ENCODE results near the gene SEPTIN1.
A peak's percentile ranks its signal among the peaks of the same experiment; 100 is the strongest.

The SEPTIN1 gene

DNA sequence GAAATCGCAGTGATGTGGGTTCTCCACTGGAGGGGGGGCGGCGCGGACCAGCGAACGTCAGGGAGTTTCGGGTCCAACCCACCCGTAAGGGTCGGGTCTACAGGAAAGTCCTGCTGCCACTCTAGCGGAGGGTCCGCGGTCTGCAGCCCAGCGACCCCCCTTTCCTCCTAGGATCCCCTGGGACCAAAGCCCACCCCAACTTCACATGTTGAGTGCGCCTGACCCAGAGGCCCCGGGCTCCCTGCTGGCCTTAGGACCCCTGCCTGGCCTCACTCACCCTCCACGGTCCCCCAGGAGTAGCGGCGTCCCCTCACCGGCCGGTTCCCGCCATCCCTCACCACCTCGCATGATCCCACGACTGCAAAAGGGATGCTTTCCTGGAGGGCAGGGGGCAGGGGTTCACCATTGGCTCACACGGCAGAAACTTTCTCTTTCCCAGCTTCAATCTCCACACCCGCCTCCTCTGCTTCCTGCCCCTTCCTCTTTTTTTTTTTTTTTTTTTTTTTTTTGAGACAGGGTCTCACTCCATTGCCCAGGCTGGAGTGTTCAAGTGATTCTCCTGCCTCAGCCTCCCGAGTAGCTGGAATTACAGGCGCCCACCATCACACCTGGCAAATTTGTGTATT, 3.1 kb downstream of the SEPTIN1 start:
- TF ChIP-seq, protein P1, sequence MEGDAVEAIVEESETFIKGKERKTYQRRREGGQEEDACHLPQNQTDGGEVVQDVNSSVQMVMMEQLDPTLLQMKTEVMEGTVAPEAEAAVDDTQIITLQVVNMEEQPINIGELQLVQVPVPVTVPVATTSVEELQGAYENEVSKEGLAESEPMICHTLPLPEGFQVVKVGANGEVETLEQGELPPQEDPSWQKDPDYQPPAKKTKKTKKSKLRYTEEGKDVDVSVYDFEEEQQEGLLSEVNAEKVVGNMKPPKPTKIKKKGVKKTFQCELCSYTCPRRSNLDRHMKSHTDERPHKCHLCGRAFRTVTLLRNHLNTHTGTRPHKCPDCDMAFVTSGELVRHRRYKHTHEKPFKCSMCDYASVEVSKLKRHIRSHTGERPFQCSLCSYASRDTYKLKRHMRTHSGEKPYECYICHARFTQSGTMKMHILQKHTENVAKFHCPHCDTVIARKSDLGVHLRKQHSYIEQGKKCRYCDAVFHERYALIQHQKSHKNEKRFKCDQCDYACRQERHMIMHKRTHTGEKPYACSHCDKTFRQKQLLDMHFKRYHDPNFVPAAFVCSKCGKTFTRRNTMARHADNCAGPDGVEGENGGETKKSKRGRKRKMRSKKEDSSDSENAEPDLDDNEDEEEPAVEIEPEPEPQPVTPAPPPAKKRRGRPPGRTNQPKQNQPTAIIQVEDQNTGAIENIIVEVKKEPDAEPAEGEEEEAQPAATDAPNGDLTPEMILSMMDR (IDR thresholded peaks at IDR 0.05; ENCODE audit: control insufficient read depth, extremely low read depth, insufficient read depth) = no peak
- DNase-seq (ENCODE audit: low read depth) = no peak
- H3K4me3 ChIP-seq (ENCODE audit: low read depth, low read length) = peak overlapping the region; percentile 80

DNA sequence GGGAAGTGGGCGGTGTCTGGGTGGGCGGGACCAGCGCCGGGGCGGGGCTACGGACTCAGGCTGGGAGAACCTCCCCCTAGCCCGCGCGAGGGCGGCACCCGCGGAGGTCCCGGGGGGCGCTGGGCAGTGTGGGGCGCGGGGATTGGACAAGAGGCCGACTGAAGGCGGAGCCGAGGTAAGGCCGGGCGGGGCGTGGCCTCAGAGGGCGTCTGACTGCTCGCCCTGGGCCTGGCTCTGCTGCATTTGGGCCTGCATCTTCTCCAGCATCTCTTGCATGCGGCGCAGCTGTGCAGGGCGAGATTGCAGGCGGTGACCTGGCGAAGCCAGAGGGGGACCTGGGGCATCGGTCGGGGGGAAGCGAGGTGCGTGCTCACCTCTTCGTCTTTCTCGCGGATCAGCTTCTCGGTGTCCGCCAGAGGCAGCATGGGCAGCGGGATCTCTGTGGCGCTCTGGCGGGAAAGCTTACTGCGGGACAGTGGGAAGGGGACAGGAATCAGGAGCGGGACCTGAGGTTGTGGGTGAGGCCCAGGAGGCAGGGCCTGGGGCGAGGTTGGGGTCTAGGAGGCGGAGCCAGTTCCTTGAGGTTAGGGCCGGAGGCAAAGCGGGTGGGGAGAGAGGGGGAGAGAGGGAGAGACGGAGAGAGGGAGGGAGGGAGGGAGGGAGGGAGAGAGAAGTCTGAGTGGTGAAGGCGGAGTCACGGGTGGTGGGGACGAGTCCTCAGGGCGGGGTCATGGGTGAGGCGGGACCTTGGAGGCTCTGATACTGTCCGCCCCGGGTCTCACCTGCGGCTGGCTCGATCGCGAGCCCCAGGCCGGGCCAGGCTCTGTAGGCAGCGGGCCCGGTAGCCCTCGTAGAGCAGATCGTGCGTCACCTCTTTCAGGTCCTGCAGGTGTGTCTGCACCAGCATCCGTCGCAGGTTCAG, 3.9 kb downstream of the SEPTIN1 start:
- peak; percentile 89 for DNase-seq (ENCODE audit: low read depth)
- peak overlapping the region; percentile 80 for H3K4me3 ChIP-seq (ENCODE audit: low read depth, low read length)
- TF ChIP-seq, protein P1 (IDR thresholded peaks at IDR 0.05; ENCODE audit: control insufficient read depth, extremely low read depth, insufficient read depth) = no peak

DNA sequence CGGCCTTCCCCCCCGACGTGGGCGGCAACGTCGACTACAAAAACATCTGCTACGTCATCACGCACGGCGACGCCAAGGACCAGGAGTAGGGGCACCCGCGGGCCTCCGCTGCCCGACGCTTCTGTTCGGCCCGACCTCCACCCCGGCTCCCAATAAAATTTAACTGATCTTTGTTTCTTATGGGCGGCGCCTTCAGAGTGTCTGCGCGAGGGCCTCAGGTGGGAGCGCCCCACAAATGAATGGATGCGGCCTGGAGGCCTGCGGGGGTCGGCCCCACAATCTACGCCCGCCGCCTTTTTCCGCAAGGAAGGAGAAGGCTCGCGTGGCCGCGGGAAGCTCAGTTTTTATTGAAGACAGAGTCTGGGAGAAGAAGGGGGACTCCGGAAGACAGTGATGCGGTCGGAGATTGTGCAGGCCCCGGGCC, 4.5 kb downstream of the SEPTIN1 start:
- DNase-seq (ENCODE audit: low read depth) = peak; percentile 64
- TF ChIP-seq, protein P1 (IDR thresholded peaks at IDR 0.05; ENCODE audit: control insufficient read depth, extremely low read depth, insufficient read depth) = no peak
- H3K4me3 ChIP-seq (ENCODE audit: low read depth, low read length) = peak overlapping the region; percentile 80

DNA sequence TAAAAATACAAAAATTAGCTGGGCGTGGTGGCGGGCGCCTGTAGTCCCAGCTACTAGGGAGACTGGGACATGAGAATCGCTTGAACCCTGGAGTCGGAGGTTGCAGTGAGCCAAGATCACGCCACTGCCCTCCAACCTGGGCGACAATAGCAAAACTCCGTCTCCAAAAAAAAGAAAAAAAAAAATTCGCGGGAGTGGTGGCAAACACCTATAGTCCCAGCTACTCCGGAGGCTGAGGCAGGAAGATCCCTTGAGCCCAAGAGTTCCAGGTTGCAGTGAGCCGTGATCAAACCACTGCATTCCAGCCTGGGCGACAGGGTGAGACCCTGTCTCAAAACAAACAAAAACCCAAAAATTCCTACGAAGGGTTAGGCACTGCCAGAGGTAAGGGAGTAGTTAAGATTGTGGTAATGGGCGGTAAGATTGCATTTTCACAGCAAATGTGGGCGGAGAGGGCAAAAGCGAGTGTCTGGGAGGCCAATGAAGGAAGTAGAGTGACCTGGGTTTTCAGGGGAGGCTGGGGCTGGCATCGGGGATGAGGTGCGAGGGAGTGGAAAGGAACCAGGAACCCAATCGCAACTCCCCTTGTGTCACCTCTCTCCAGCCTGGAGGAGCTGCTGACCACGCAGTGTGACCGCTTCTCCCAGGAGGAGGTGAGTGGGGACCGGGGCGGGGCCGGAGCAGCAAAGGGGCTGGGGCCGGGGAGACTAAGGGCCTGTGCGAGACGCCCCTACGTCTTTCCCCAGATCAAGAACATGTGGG, 5.1 kb downstream of the SEPTIN1 start:
- DNase-seq (ENCODE audit: low read depth) = no peak
- TF ChIP-seq, protein P1 (IDR thresholded peaks at IDR 0.05; ENCODE audit: control insufficient read depth, extremely low read depth, insufficient read depth) = no peak
- peak overlapping the region; percentile 80 for H3K4me3 ChIP-seq (ENCODE audit: low read depth, low read length)

DNA sequence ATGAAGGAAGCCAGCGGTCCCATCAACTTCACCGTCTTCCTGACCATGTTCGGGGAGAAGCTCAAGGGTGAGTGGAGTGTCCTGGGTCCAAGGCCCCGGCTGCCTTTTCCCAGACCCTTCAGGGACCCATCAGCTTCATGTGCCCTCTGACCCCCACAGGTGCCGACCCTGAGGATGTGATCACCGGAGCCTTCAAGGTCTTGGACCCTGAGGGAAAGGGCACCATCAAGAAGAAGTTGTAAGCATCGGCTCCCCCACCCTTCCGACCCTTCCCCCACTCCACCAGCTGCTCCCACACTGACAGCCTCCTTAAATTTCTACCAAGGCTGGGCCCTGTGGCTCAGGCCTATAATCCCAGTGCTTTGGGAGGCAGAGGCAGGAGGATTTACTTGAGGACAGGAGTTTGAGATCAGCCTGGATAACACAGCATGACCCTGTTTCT, 5.9 kb downstream of the SEPTIN1 start:
- TF ChIP-seq, protein P1 (IDR thresholded peaks at IDR 0.05; ENCODE audit: control insufficient read depth, extremely low read depth, insufficient read depth) = no peak
- H3K4me3 ChIP-seq (ENCODE audit: low read depth, low read length) = no peak overlapping the region
- DNase-seq (ENCODE audit: low read depth) = no peak

DNA sequence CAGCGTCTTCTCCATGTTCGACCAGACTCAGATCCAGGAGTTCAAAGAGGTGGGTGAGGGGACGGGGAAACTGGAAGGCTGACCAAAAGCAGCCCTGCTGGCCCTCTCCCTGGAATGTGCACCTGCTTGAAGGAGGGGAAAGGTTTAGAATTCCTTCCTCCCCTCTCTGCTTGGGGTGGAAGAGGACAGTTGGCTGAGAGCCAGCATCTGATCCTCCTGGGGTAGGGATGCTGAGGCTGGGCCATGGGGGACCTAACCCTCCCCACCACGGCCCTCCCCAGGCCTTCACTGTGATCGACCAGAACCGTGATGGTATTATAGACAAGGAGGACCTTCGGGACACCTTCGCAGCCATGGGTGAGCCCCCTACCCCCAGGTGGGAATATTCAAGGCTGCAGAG, 6.5 kb downstream of the SEPTIN1 start:
- no peak for DNase-seq (ENCODE audit: low read depth)
- TF ChIP-seq, protein P1 (IDR thresholded peaks at IDR 0.05; ENCODE audit: control insufficient read depth, extremely low read depth, insufficient read depth) = no peak
- H3K4me3 ChIP-seq (ENCODE audit: low read depth, low read length) = no peak overlapping the region
